Breast epithelium (tissue), 3 donors: ENCODE data around the gene PLCB4.

ENCODE experiments used
- POLR2A ChIP-seq: fragments of 450-650 bp; IDR thresholded peaks from one replicate; pipeline ENCODE4 v1.6.1; 2016; ENCODE audit warnings: antibody characterized with exemption, mild to moderate bottlenecking, moderate library complexity
- POLR2AphosphoS5 ChIP-seq, 3 donors: sonication (generic); formaldehyde crosslinking; IDR thresholded peaks; one replicate each; pipeline ENCODE4 v1.6.1; 2017; ENCODE audit warnings: antibody characterized with exemption in 3 of 3
- TF ChIP-seq, protein P1 (sequence below), 3 donors: fragments of 450-650 bp; IDR thresholded peaks; one replicate each; pipeline ENCODE4 v1.5.1; 2016 to 2017; ENCODE audit warnings: antibody characterized with exemption in 3 of 3, mild to moderate bottlenecking in 3 of 3, moderate library complexity in 3 of 3

DNA sequence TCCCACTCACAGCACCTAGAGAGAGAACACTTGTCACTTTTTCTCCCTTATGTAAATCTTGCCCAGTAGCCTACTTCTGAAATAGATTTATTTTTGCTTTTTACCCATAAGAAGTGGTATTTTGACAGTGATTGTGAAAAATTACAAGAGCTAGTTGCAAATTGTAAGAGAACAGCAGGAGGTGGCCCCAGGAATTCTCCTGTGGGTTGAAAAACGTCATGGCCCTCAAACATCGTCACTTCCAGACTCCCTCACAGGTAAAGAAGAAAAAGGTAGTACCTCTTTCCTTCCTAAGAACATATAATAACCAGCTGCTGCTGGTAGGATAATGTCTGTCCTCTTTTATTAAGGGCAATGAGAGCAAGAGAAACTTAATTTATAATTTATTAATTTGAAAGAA lies 376.0 kb downstream of the PLCB4 start:
- TF ChIP-seq, protein P1, sequence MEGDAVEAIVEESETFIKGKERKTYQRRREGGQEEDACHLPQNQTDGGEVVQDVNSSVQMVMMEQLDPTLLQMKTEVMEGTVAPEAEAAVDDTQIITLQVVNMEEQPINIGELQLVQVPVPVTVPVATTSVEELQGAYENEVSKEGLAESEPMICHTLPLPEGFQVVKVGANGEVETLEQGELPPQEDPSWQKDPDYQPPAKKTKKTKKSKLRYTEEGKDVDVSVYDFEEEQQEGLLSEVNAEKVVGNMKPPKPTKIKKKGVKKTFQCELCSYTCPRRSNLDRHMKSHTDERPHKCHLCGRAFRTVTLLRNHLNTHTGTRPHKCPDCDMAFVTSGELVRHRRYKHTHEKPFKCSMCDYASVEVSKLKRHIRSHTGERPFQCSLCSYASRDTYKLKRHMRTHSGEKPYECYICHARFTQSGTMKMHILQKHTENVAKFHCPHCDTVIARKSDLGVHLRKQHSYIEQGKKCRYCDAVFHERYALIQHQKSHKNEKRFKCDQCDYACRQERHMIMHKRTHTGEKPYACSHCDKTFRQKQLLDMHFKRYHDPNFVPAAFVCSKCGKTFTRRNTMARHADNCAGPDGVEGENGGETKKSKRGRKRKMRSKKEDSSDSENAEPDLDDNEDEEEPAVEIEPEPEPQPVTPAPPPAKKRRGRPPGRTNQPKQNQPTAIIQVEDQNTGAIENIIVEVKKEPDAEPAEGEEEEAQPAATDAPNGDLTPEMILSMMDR (IDR thresholded peaks at IDR 0.05) = no peak
- no peak for TF ChIP-seq POLR2AphosphoS5 (IDR thresholded peaks at IDR 0.05)
- no peak for TF ChIP-seq POLR2A
